GM12875 (cell line): ENCODE results near the gene EBI3.
"Not testable (repeated sequence)": the region's sequence is repeated elsewhere in the genome, so short reads cannot be mapped to it uniquely, and the experiment has no call there.

ENCODE experiments used
- H3K4me3 ChIP-seq: one replicate; pipeline ENCODE4 v1.5.1; 2011; ENCODE audit warnings: low read depth, low read length, control low read depth
- TF ChIP-seq, protein P1 (sequence below): IDR thresholded peaks from 2 replicates; pipeline ENCODE4 v1.5.1; 2011; ENCODE audit warnings: low read depth, mild to moderate bottlenecking, control low read depth, inconsistent platforms, low read length, moderate library complexity, borderline replicate concordance; ENCODE audit not compliant: insufficient read depth

Gene EBI3

DNA sequence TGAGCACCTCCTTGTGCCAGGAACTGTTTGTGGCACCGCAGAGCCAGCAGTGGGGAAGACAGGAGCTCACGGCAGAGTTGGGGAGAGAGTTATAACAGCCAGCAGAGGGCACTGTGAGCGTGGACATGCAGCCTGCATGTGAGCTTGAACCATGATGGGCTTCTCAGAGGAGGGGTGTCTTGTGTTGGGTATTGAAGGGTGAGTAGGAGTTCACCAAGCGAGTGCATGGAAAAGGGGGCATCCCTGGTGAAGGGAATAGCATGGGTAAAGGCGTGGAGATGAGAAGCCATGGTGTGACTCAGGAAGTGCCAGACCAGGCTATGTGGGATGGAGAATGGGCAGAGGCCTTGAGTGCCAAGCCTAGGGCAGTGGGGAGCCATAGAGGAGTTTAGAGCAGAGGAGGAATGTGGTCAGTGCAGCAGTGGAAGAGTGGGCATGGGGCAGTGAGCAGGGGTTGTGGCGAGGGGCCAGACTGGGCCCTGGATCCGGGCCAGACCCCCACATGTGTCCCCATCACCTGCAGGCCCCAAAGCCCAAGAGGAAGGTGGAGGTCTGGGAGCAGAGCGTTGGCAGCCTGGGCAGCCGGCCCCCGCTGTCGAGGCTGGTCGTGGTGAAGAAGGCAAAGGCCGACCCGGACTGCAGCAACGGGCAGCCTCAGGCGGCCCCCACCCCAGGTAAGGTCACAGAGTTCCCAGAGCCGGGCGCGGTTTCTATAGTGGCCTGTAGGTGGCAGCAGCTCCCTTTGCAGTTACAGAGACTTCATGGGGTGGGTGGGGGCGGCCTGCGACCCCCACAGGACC lies 38.0 kb downstream of the EBI3 start:
- TF ChIP-seq, protein P1, sequence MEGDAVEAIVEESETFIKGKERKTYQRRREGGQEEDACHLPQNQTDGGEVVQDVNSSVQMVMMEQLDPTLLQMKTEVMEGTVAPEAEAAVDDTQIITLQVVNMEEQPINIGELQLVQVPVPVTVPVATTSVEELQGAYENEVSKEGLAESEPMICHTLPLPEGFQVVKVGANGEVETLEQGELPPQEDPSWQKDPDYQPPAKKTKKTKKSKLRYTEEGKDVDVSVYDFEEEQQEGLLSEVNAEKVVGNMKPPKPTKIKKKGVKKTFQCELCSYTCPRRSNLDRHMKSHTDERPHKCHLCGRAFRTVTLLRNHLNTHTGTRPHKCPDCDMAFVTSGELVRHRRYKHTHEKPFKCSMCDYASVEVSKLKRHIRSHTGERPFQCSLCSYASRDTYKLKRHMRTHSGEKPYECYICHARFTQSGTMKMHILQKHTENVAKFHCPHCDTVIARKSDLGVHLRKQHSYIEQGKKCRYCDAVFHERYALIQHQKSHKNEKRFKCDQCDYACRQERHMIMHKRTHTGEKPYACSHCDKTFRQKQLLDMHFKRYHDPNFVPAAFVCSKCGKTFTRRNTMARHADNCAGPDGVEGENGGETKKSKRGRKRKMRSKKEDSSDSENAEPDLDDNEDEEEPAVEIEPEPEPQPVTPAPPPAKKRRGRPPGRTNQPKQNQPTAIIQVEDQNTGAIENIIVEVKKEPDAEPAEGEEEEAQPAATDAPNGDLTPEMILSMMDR: peak; percentile 80

DNA sequence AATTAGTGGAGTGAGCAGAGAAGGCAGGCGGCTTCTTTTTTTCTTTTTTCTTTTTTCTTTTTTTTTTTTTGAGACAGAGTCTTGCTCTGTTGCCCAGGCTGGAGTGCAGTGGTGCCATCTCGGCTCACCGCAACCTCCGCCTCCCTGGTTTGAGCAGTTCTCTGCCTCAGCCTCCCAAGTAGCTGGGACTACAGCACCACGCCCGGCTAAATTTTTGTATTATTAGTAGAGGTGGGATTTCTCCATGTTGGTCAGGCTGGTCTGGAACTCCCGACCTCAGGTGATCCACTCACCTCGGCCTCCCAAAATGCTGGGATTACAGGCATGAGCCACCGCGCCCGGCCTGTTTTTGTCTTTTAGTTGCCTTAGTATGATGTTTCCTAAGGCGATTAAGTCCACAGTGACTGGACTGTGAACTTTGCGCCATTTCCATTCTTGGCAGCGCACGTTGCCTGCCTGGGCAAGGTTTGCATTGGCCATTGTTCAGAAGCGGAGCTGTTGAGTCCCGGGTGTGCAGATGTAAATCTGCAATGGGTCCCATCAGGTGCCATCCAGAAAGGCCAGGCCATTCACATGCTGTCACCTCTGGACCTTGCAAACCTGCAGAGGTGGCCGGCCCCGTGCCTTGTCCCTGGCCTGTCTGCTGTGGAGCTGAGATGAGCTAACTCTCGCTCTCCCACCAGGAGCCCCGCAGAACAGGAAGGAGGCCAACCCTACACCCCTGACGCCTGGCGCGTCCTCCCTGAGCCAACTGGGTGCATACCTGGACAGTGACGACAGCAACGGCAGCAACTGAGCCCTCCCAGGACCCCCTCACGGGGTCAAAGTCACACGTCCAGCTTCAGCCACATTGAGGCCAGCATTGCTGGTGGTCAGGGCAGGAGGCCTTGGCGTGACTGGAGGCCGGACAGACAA lies 38.8 kb downstream of the EBI3 start:
- no peak overlapping the region for H3K4me3 ChIP-seq
- TF ChIP-seq, protein P1: no peak

More for the DNA sequence above, 38.0 kb downstream of the EBI3 start:
- no peak overlapping the region for H3K4me3 ChIP-seq

DNA sequence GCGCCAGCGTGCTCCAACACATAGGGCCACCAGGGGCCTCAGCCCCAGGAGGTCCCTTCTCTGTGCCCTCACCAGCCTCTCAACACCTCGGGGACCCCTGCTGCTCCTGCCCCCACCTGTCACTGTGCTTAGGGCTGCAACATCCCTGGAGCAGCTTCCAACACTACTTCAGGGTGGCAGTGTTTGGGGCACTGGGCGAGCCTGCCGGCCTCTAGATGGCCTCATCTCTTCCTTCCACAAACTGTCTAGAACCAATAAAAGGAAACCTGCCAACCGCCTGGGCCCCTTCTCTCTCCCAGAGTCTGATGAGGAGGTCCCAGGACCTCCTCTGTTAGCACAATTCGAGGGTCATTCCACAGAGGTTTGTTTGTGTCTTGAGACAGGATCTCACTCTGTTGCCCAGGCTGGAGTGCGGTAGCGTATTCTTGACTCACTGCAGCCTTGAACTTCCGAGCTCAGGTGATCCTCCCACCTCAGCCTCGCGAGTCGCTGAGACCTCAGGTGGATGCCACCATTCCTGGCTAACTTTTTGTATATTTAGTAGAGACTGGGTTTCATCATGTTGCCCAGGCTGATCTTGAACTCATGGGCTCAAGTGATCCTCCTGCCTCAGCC lies 39.6 kb downstream of the EBI3 start:
- TF ChIP-seq, protein P1: no peak
- no peak overlapping the region for H3K4me3 ChIP-seq

DNA sequence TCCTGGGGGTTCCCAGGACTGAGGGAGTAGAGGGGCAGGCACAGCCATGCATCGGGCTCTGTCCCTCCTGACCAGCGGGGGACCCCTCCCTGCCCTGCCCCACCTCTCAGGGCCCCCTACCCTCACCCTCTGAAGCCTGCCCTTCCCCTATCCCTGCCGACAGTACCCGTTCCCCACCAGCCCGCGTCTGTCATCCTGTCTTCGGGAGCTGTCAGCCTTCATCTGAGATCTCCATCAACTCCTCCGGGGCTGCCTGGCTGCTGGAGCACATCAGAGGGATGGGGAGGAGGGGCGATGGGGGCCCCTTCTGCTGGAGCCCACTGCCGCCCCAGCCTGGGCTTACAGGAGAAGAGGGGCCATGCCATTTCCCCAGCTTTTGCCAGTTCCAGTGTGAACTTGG lies 43.6 kb downstream of the EBI3 start:
- no peak overlapping the region for H3K4me3 ChIP-seq
- TF ChIP-seq, protein P1: no peak

DNA sequence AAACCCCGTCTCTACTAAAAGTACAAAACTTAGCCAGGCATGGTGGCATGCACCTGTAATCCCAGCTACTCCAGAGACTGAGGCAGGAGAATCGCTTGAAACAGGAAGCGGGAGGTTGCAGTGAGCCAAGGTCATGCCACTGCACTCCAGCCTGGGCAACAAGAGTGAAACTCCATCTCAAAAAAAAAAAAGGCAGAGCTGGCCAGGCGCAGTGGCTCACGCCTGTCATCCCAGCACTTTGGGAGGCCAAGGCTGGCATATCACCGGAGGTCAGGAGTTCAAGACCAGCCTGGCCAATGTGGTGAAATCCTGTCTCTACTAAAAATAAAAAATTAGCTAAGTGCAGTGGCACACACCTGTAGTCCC lies 45.0 kb downstream of the EBI3 start:
- H3K4me3 ChIP-seq: not testable (repeated sequence)

DNA sequence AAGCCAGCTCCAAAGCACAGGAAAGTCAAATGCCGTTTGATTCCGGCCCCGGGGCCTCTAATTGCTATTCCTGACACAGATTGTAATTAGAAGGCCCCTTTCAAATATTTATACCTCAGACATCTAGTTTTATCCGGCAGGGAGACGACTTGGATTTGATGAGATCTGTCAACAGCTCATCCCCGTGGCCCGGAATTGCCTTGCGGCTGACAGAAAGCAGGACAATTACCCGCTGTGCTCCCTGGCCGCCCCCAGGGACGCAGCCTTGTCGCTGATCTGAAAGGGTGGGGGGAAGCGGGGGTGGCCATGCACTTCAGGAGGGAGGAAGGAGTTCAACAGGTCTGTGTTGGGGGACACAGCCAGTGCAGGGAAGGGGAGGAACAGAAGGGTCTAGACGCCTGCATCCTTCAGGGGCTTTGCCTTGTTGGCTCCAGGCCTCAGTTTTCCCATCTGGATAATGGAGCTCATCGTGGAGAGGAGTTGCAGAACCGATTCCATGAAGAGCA lies 47.9 kb downstream of the EBI3 start:
- H3K4me3 ChIP-seq: no peak overlapping the region
- TF ChIP-seq, protein P1: no peak

DNA sequence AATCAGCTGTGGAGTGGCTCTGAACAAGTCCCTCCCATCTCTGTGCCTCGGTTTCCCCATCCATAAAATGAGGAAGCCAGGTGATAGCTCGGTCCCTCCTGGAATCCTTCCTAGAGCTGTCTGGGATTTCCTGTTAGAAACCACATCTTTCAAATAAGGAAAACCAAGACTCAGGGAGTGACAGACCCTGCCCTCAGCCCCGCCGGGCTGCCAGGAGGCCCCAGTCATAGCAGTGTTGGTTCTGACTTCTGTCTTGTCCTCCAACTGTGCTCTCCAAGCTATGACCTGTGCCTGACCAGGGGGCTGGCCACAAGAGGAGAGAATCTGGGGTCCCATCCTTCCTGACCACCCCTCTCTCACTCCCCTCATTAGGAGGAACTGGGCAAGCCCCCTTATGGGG lies 48.7 kb downstream of the EBI3 start:
- TF ChIP-seq, protein P1: no peak
- H3K4me3 ChIP-seq: no peak overlapping the region
